ENCODE measurements around the gene WFIKKN1.

Gene WFIKKN1

GRCh38 chr16:617855-618254, 12.9 kb upstream of the WFIKKN1 start:
- no peak for DNase-seq
- in situ Hi-C loops (cut with MboI; ENCODE audit: low pct_unique_long_range_greater_than_20kb, low sequenced_read_pairs) = no loop called here

GRCh38 chr16:619476-620100, 11.2 kb upstream of the WFIKKN1 start:
- in situ Hi-C loops (cut with MboI; ENCODE audit: low pct_unique_long_range_greater_than_20kb, low sequenced_read_pairs) = no loop called here
- DNase-seq = no peak

- DNase-seq = no peak
- in situ Hi-C loops (cut with MboI; ENCODE audit: low pct_unique_long_range_greater_than_20kb, low sequenced_read_pairs) = no loop called here
Observed at GRCh38 chr16:620700-621525, 9.9 kb upstream of the WFIKKN1 start.

- in situ Hi-C loops (cut with MboI; ENCODE audit: low pct_unique_long_range_greater_than_20kb, low sequenced_read_pairs) = no loop called here
- no peak for DNase-seq
Observed at GRCh38 chr16:621526-622105, 9.2 kb upstream of the WFIKKN1 start.

- in situ Hi-C loops (cut with MboI; ENCODE audit: low pct_unique_long_range_greater_than_20kb, low sequenced_read_pairs) = no loop called here
- no peak for DNase-seq
Observed at GRCh38 chr16:622920-623280, 7.9 kb upstream of the WFIKKN1 start.

GRCh38 chr16:624526-625070, 6.2 kb upstream of the WFIKKN1 start:
- no peak for DNase-seq
- in situ Hi-C loops (cut with MboI; ENCODE audit: low pct_unique_long_range_greater_than_20kb, low sequenced_read_pairs) = no loop called here

- in situ Hi-C loops (cut with MboI; ENCODE audit: low pct_unique_long_range_greater_than_20kb, low sequenced_read_pairs) = no loop called here
- DNase-seq = no peak
Observed at GRCh38 chr16:625117-625976, 5.4 kb upstream of the WFIKKN1 start.

GRCh38 chr16:625977-626765, 4.6 kb upstream of the WFIKKN1 start:
- in situ Hi-C loops (cut with MboI; ENCODE audit: low pct_unique_long_range_greater_than_20kb, low sequenced_read_pairs) = no loop called here
- no peak for DNase-seq

- in situ Hi-C loops (cut with MboI; ENCODE audit: low pct_unique_long_range_greater_than_20kb, low sequenced_read_pairs) = no loop called here
- no peak for DNase-seq
Observed at GRCh38 chr16:626787-627453, 3.9 kb upstream of the WFIKKN1 start.

- in situ Hi-C loops (cut with MboI; ENCODE audit: low pct_unique_long_range_greater_than_20kb, low sequenced_read_pairs) = no loop called here
- DNase-seq = no peak
Observed at GRCh38 chr16:627454-628239, 3.1 kb upstream of the WFIKKN1 start.

GRCh38 chr16:628321-629061, 2.3 kb upstream of the WFIKKN1 start:
- DNase-seq = no peak
- in situ Hi-C loops (cut with MboI; ENCODE audit: low pct_unique_long_range_greater_than_20kb, low sequenced_read_pairs) = no loop called here

GRCh38 chr16:629185-629832, 1.5 kb upstream of the WFIKKN1 start:
- no peak for DNase-seq
- in situ Hi-C loops (cut with MboI; ENCODE audit: low pct_unique_long_range_greater_than_20kb, low sequenced_read_pairs) = no loop called here

GRCh38 chr16:629833-630248, 944 bp upstream of the WFIKKN1 start:
- no peak for DNase-seq
- in situ Hi-C loops (cut with MboI; ENCODE audit: low pct_unique_long_range_greater_than_20kb, low sequenced_read_pairs) = no loop called here

- in situ Hi-C loops (cut with MboI; ENCODE audit: low pct_unique_long_range_greater_than_20kb, low sequenced_read_pairs) = no loop called here
- no peak for DNase-seq
Observed at GRCh38 chr16:630249-630814, 453 bp upstream of the WFIKKN1 start.

- in situ Hi-C loops (cut with MboI; ENCODE audit: low pct_unique_long_range_greater_than_20kb, low sequenced_read_pairs) = no loop called here
- DNase-seq = no peak
Observed at GRCh38 chr16:631808-632358, 1.1 kb downstream of the WFIKKN1 start.
